AG04450 (cell line): ENCODE measurements around the gene LTF. TPM values are rescaled to one million over a fixed set of nuclear protein-coding genes. Genes with fewer than 3 reads are reported as not detected.

Experiments used
- CTCF ChIA-PET: fragments of 300-600, 350-600 bp; formaldehyde crosslinking; extraction: SDS; loops from one replicate; lab custom pipeline; 2022; ENCODE audit warnings: antibody characterized with exemption, inconsistent platforms; lab: Charles Lee
- POLR2A ChIA-PET: fragments of 350-600 bp; formaldehyde crosslinking; extraction: SDS; loops from one replicate; lab custom pipeline; 2021; ENCODE audit warnings: antibody characterized with exemption, inconsistent platforms; lab: Yijun Ruan, JAX
- DNase-seq: peaks from one replicate; pipeline ENCODE4 v3.0.0-alpha.2; 2011; ENCODE audit warnings: low read depth, low spot score
- H3K27ac ChIP-seq: one replicate; pipeline ENCODE4 v1.5.1; 2012; ENCODE audit warnings: low read depth, low read length, control low read depth
- H3K27me3 ChIP-seq: one replicate; pipeline ENCODE4 v1.6.0; 2012; ENCODE audit warnings: low read length; ENCODE audit not compliant: control insufficient read depth, insufficient read depth
- H3K4me3 ChIP-seq: 2 replicates; pipeline ENCODE4 v1.5.1; 2011; ENCODE audit warnings: mild to moderate bottlenecking, low read depth, low read length, control low read depth
- H3K9me3 ChIP-seq: 2 replicates; pipeline ENCODE4 v1.5.1; 2012; ENCODE audit warnings: low read length; ENCODE audit not compliant: control insufficient read depth, insufficient read depth
- polyA plus RNA-seq: library from polyadenylated mRNA; depleted of rRNA; stranded (reverse); fragments of >200 nt; gene quantifications from 2 replicates; pipeline ENCODE4 v1.2.3, GENCODE V29; 2011
- TF ChIP-seq, protein P1 (sequence below): IDR thresholded peaks from 2 replicates; pipeline ENCODE4 v1.5.1; 2011; ENCODE audit warnings: low read depth, low read length, control low read depth, inconsistent platforms

The LTF gene
- polyA plus RNA-seq, 1 experiment: not detected

DNA sequence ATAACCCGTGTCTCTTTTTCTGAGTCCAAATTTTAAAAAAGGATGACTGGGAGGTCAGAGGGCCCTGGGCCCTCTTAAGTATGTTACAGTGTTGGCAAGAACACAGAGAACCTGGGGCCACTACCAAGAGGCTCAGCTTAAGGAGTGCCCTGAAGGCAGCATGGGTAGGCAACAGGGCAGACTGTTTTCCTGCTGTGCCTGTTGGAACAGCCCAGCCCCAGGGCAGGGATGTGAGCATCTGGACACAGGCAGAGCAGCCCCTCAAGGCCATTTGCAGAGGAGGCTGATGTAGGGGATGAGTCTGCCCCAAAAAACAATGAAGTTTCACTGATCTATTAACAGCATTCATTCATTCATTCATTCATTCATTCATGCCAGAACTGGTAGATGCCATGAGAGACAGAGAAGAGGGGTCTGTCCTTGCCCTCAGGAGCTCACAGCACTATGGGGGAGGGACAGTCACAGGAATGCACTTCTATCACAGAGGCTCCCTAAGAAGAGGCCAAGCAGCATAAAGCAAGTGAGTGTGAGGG is 2.2 kb upstream of the LTF start:
- TF ChIP-seq, protein P1, sequence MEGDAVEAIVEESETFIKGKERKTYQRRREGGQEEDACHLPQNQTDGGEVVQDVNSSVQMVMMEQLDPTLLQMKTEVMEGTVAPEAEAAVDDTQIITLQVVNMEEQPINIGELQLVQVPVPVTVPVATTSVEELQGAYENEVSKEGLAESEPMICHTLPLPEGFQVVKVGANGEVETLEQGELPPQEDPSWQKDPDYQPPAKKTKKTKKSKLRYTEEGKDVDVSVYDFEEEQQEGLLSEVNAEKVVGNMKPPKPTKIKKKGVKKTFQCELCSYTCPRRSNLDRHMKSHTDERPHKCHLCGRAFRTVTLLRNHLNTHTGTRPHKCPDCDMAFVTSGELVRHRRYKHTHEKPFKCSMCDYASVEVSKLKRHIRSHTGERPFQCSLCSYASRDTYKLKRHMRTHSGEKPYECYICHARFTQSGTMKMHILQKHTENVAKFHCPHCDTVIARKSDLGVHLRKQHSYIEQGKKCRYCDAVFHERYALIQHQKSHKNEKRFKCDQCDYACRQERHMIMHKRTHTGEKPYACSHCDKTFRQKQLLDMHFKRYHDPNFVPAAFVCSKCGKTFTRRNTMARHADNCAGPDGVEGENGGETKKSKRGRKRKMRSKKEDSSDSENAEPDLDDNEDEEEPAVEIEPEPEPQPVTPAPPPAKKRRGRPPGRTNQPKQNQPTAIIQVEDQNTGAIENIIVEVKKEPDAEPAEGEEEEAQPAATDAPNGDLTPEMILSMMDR: no peak
- DNase-seq: no peak
- ChIA-PET CTCF (no interaction called here), POLR2A (no interaction called here)
- H3K9me3 ChIP-seq: no peaks in the 10 kb centered on the region
- no peak overlapping the region for H3K4me3 ChIP-seq
- H3K27me3 ChIP-seq: peaks cover 63% of the 10 kb centered on the region
- H3K27ac ChIP-seq: no peak overlapping the region

DNA sequence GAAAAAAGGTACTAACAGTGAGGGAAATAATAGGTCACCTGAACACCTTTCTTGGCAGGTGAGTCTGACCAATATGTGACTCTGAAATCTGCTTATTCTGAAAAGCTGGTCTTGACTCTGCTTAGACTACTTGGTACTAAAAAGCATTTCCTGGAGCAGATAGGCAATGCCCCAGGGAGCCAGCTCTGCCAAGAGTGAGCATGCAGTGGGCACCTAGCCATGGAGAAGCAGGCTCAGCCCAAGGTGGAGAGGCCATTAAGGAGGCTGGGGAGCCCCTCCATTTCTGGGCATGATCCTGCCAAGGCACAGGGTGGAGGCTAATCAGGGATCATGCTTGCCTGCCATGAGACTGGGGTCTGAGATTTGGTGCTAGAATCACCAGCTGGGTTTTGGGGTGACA is 1.6 kb upstream of the LTF start:
- no peak for DNase-seq
- ChIA-PET CTCF (interaction anchor here (1.6 kb wide), 1 partner anchor 22 kb away, joined by 5 read pairs; no protein-coding TSS in a partner anchor), POLR2A (no interaction called here)
- H3K27ac ChIP-seq: no peak overlapping the region
- no peaks in the 10 kb centered on the region for H3K9me3 ChIP-seq
- TF ChIP-seq, protein P1: no peak
- no peak overlapping the region for H3K4me3 ChIP-seq
- H3K27me3 ChIP-seq: peaks cover 63% of the 10 kb centered on the region

DNA sequence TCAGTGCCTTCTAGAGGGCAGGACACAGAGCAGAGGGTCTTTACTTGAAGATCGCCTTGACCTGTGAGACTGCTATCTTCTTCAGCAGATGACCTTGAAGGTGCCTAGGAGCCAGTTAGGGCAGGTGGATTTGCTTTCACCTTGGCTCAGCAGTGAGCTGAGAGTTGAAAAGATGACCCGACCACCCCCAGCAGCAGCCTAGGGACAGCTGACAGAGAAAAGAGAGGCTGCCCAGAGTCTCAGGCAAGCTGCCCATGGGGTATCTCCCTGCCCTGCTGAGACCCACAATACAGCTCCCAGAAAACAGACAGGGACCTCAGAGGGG is 453 bp upstream of the LTF start:
- no peak overlapping the region for H3K4me3 ChIP-seq
- H3K27me3 ChIP-seq: peaks cover 54% of the 10 kb centered on the region
- DNase-seq: no peak
- no peak overlapping the region for H3K27ac ChIP-seq
- TF ChIP-seq, protein P1: no peak
- no peaks in the 10 kb centered on the region for H3K9me3 ChIP-seq
- ChIA-PET POLR2A (no interaction called here), CTCF (interaction anchor here (0.6 to 1.6 kb wide), 2 partner anchors 23 to 859 kb away, joined by 3 to 5 read pairs; no protein-coding TSS in a partner anchor)

DNA sequence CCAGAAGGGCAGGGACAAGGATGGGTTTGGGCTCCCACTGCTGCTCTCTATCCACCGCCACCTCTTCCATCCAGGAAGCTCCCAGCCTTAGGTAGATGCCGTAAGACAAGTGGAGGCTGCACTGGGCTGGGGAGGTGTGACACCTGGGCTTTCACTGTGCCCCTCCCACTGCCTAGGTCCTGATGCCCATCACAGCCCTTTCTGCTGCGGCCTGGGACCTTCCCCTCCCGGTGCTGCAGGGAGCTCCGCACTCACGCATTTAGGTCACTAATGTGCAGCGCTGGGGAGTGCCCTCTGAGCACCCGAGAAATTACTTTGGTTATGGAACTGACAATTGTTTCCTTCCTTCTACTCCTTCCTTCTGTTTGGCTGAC is 850 bp downstream of the LTF start:
- Histone ChIP-seq H3K4me3 (no peak overlapping the region), H3K9me3 (no peaks in the 10 kb centered on the region), H3K27me3 (peaks cover 45% of the 10 kb centered on the region), H3K27ac (no peak overlapping the region)
- TF ChIP-seq, protein P1: no peak
- ChIA-PET POLR2A (no interaction called here), CTCF (no interaction called here)
- DNase-seq: no peak

DNA sequence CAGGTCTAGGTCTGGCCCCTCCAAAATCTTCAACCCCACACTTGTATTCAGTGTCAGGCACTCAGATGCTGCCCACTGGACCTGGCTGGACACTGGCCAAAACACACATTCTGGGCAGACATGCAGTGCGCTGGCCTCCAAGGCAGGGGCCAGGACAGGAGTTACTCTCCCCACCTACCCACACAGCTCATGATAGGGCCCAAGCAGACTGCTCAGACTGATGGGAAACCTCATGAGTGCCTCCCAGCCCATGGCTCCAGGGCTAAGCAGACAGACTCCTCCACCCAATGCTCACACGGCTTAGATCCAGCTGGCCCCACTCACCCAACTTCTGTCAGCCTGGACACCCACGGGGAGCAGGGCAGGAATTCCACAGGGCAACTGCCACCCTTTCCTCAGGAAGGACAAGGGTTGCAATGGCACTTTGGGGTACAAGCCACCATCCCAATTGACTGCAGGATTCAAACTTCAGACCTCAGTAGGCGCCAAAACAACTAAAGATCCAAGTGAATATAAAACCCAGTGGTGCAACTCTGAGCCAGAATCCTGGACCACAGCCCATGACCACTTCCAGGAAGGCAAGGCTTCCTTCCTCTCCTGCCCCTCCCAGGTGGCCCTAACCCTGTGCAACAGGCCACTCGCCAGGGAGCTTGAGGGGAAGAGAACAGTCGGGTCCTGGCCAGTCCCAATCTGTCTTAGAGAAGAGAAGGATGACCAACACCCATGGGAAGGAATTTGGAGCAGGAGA is 1.4 kb downstream of the LTF start:
- ChIA-PET CTCF (interaction anchor here (1.0 to 1.2 kb wide), 3 partner anchors 26 to 166 kb away, joined by 3 to 8 read pairs (median 3); no protein-coding TSS in a partner anchor), POLR2A (no interaction called here)
- no peak overlapping the region for H3K4me3 ChIP-seq
- no peak overlapping the region for H3K27ac ChIP-seq
- peaks cover 41% of the 10 kb centered on the region for H3K27me3 ChIP-seq
- TF ChIP-seq, protein P1: no peak
- no peak for DNase-seq
- no peaks in the 10 kb centered on the region for H3K9me3 ChIP-seq
